Loucy (cell line): Measurements from ENCODE around the gene PEMT.

Experiments
- EZH2phosphoT487 ChIP-seq: fragments of 200-600 bp; IDR thresholded peaks from 2 replicates; pipeline ENCODE4 v1.6.1; 2018; ENCODE audit warnings: antibody characterized with exemption, mild to moderate bottlenecking, moderate library complexity, borderline replicate concordance
- TF ChIP-seq, protein P1 (sequence below): fragments of 200-600 bp; sonication (generic); conservative IDR thresholded peaks from 2 replicates; pipeline ENCODE4 v1.5.1; 2014; ENCODE audit warnings: mild to moderate bottlenecking, antibody characterized with exemption, low read length

DNA sequence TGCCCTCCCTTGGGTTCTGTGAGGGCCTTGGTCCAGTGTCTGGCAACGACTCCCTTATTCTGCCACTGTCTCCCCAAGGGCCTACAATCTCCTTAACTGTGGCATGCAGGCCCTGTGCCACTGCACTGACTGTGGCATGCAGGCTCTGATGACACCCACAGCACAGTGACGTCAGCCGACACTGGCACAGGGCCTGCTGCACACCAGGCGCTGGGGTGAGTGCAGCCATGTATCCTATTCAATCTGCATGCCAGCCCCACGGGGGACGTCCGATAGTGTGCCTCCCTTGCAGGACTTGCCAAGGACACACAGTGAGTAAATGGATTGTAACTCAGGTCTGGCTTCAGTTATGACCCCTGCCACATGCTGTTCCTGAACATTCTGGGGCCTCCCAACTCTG lies 55.6 kb downstream of the PEMT start:
- TF ChIP-seq, protein P1, sequence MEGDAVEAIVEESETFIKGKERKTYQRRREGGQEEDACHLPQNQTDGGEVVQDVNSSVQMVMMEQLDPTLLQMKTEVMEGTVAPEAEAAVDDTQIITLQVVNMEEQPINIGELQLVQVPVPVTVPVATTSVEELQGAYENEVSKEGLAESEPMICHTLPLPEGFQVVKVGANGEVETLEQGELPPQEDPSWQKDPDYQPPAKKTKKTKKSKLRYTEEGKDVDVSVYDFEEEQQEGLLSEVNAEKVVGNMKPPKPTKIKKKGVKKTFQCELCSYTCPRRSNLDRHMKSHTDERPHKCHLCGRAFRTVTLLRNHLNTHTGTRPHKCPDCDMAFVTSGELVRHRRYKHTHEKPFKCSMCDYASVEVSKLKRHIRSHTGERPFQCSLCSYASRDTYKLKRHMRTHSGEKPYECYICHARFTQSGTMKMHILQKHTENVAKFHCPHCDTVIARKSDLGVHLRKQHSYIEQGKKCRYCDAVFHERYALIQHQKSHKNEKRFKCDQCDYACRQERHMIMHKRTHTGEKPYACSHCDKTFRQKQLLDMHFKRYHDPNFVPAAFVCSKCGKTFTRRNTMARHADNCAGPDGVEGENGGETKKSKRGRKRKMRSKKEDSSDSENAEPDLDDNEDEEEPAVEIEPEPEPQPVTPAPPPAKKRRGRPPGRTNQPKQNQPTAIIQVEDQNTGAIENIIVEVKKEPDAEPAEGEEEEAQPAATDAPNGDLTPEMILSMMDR: no peak
- no peak for TF ChIP-seq EZH2phosphoT487
